CD4-positive, alpha-beta memory T cell (primary cell): ENCODE measurements around the gene CMIP. TPM values are rescaled to one million over a fixed set of nuclear protein-coding genes. Genes with fewer than 3 reads are reported as not detected.

ENCODE experiments used
- CTCF ChIA-PET: fragments of 350-600 bp; sonication (Branson Sonifier 250); formaldehyde crosslinking; loops from one replicate; lab custom pipeline; 2021; ENCODE audit warnings: inconsistent platforms; ENCODE audit not compliant: partially characterized antibody; lab: Charles Lee
- POLR2A ChIA-PET: fragments of 350-600 bp; sonication (Branson Sonifier 250); formaldehyde crosslinking; loops from one replicate; lab custom pipeline; 2021; ENCODE audit not compliant: partially characterized antibody; lab: Charles Lee
- DNase-seq, 5 donors: peaks; one replicate each; pipeline versions ENCODE4 v3.0.0 to v3.0.0-alpha.2; 2020 to 2022; ENCODE audit warnings: mixed read lengths in 1 of 5
- H3K27ac ChIP-seq: one replicate; pipeline ENCODE4 v1.7.0; 2013; ENCODE audit warnings: low read depth, low read length
- H3K27me3 ChIP-seq: 2 replicates; pipeline ENCODE4 v1.7.0; 2013; ENCODE audit warnings: mild to moderate bottlenecking, low read length, moderate library complexity; ENCODE audit not compliant: insufficient read depth
- H3K36me3 ChIP-seq: 2 replicates; pipeline ENCODE4 v1.7.0; 2013; ENCODE audit warnings: mild to moderate bottlenecking, low read length, moderate library complexity; ENCODE audit not compliant: insufficient read depth
- H3K4me1 ChIP-seq: 2 replicates; pipeline ENCODE4 v1.7.0; 2013; ENCODE audit warnings: mild to moderate bottlenecking, low read length, moderate library complexity; ENCODE audit not compliant: insufficient read depth
- H3K4me3 ChIP-seq, 2 donors: one replicate each; pipeline ENCODE4 v1.7.0; 2013; ENCODE audit warnings: low read length in 2 of 2, mild to moderate bottlenecking in 1 of 2
- H3K9me3 ChIP-seq, 2 donors: one replicate each; pipeline ENCODE4 v1.7.0; 2013; ENCODE audit warnings: low read length in 2 of 2, control low read depth in 1 of 2; ENCODE audit not compliant: control insufficient read depth in 1 of 2
- H3K27ac Mint-ChIP-seq, 7 donors: one replicate each; pipeline ENCODE4 v1.8.0; 2020 to 2021; ENCODE audit warnings: mixed read lengths in 7 of 7, mild to moderate bottlenecking in 6 of 7, inconsistent platforms in 3 of 7, moderate library complexity in 3 of 7
- H3K27me3 Mint-ChIP-seq, 2 donors: one replicate each; pipeline ENCODE4 v1.8.0; 2020 to 2021; ENCODE audit warnings: mixed read lengths in 2 of 2
- H3K36me3 Mint-ChIP-seq, 2 donors: one replicate each; pipeline ENCODE4 v1.8.0; 2020 to 2021; ENCODE audit warnings: mixed read lengths in 2 of 2, inconsistent platforms in 1 of 2, mild to moderate bottlenecking in 1 of 2
- H3K4me1 Mint-ChIP-seq, 4 donors: one replicate each; pipeline ENCODE4 v1.8.0; 2020 to 2021; ENCODE audit warnings: mixed read lengths in 4 of 4, mild to moderate bottlenecking in 1 of 4
- H3K4me3 Mint-ChIP-seq, 8 donors: one replicate each; pipeline ENCODE4 v1.8.0; 2020 to 2021; ENCODE audit warnings: mixed read lengths in 8 of 8, mild to moderate bottlenecking in 7 of 8, moderate library complexity in 6 of 8, inconsistent platforms in 3 of 8
- H3K9me3 Mint-ChIP-seq, 8 donors: one replicate each; pipeline ENCODE4 v1.8.0; 2020 to 2021; ENCODE audit warnings: mixed read lengths in 8 of 8, mild to moderate bottlenecking in 5 of 8, inconsistent platforms in 3 of 8, moderate library complexity in 1 of 8
- intact Hi-C: fragments of 100-400 bp; cut with micrococcal nuclease; formaldehyde crosslinking; loops from one replicate; pipeline ENCODE4 v1.15.1; 2023
- polyA plus RNA-seq, 2 donors: library from polyadenylated mRNA; unstranded; fragments of 300-500 nt; fragmentation: Illumina TruSeq; gene quantifications; one replicate each; pipeline ENCODE4 v1.2.3, GENCODE V29; 2021
- total RNA-seq, 2 experiments: library from RNA; stranded (reverse); gene quantifications; one replicate each; pipeline ENCODE4 v1.2.3, GENCODE V29; 2021

Gene CMIP
- total and polyA plus RNA-seq, 4 experiments from 2014 or later, result 0.84 to 36.4 (median 33.2) TPM; not detected in 1

- Mint-ChIP-seq H3K4me3 (no peak overlapping the region), H3K27ac (peak overlapping the region in 1 of 7 donors; percentile 31), H3K36me3 (peaks cover 0 to 21% of the 10 kb centered on the region in 2 donors), H3K27me3 (no peaks in the 10 kb centered on the region), H3K4me1 (peaks cover 5 to 16% (median 8%) of the 10 kb centered on the region in 4 donors), H3K9me3 (no peaks in the 10 kb centered on the region)
- no peak for DNase-seq
- CTCF ChIA-PET, result no interaction called here
- POLR2A ChIA-PET, result no interaction called here
- Histone ChIP-seq H3K4me3 (no peak overlapping the region), H3K36me3 (no peaks in the 10 kb centered on the region), H3K27ac (no peak overlapping the region), H3K9me3 (no peaks in the 10 kb centered on the region), H3K27me3 (no peaks in the 10 kb centered on the region), H3K4me1 (peaks cover 4% of the 10 kb centered on the region)
- intact Hi-C loops, result no loop called here
These were observed 88.5 kb downstream of the CMIP start for GRCh38 chr16:81533175-81533507.

GRCh38 chr16:81535679-81536360 is 91.2 kb downstream of the CMIP start:
- ChIA-PET CTCF (no interaction called here), POLR2A (interaction anchor here (0.5 kb wide), 1 partner anchor 71 kb away, joined by 3 read pairs; no protein-coding TSS in a partner anchor)
- Histone ChIP-seq H3K4me3 (no peak overlapping the region), H3K4me1 (no peaks in the 10 kb centered on the region), H3K9me3 (no peaks in the 10 kb centered on the region), H3K27ac (no peak overlapping the region), H3K36me3 (no peaks in the 10 kb centered on the region), H3K27me3 (no peaks in the 10 kb centered on the region)
- Mint-ChIP-seq H3K27me3 (no peaks in the 10 kb centered on the region), H3K36me3 (peaks cover 0 to 15% of the 10 kb centered on the region in 2 donors), H3K4me1 (peaks cover 7 to 18% (median 12%) of the 10 kb centered on the region in 4 donors), H3K9me3 (no peaks in the 10 kb centered on the region), H3K4me3 (no peak overlapping the region), H3K27ac (peak overlapping the region in 1 of 7 donors; percentile 8)
- no peak for DNase-seq
- intact Hi-C loops, result no loop called here

- Histone ChIP-seq H3K27me3 (no peaks in the 10 kb centered on the region), H3K36me3 (no peaks in the 10 kb centered on the region), H3K4me1 (no peaks in the 10 kb centered on the region), H3K9me3 (no peaks in the 10 kb centered on the region), H3K4me3 (no peak overlapping the region), H3K27ac (no peak overlapping the region)
- Mint-ChIP-seq H3K36me3 (peaks cover 0 to 15% of the 10 kb centered on the region in 2 donors), H3K9me3 (no peaks in the 10 kb centered on the region), H3K27ac (no peak overlapping the region), H3K27me3 (no peaks in the 10 kb centered on the region), H3K4me1 (peaks cover 6 to 23% (median 12%) of the 10 kb centered on the region in 4 donors), H3K4me3 (no peak overlapping the region)
- DNase-seq, result no peak
- ChIA-PET POLR2A (no interaction called here), CTCF (no interaction called here)
- intact Hi-C loops, result no loop called here
These were observed 92.0 kb downstream of the CMIP start for GRCh38 chr16:81536648-81537047.

GRCh38 chr16:81537721-81538561 is 93.3 kb downstream of the CMIP start:
- Histone ChIP-seq H3K36me3 (no peaks in the 10 kb centered on the region), H3K27ac (no peak overlapping the region), H3K27me3 (no peaks in the 10 kb centered on the region), H3K4me3 (no peak overlapping the region), H3K4me1 (no peaks in the 10 kb centered on the region), H3K9me3 (no peaks in the 10 kb centered on the region)
- Mint-ChIP-seq H3K27me3 (no peaks in the 10 kb centered on the region), H3K9me3 (no peaks in the 10 kb centered on the region), H3K4me3 (no peak overlapping the region), H3K36me3 (peaks cover 0 to 6% of the 10 kb centered on the region in 2 donors), H3K27ac (peak overlapping the region in 3 of 7 donors; percentile 23 to 72 (median 48)), H3K4me1 (peaks cover 8 to 28% (median 14%) of the 10 kb centered on the region in 4 donors)
- ChIA-PET POLR2A (interaction anchor here (0.6 kb wide), 1 partner anchor 11 kb away, joined by 4 read pairs; no protein-coding TSS in a partner anchor), CTCF (no interaction called here)
- intact Hi-C loops, result no loop called here
- no peak for DNase-seq

- Histone ChIP-seq H3K4me3 (no peak overlapping the region), H3K27ac (no peak overlapping the region), H3K27me3 (no peaks in the 10 kb centered on the region), H3K9me3 (no peaks in the 10 kb centered on the region), H3K4me1 (peaks cover 7% of the 10 kb centered on the region), H3K36me3 (no peaks in the 10 kb centered on the region)
- H3K36me3 Mint-ChIP-seq, result peaks cover 0 to 4% of the 10 kb centered on the region in 2 donors
- no peak for DNase-seq
- peaks cover 8 to 37% (median 20%) of the 10 kb centered on the region in 4 donors for H3K4me1 Mint-ChIP-seq
- POLR2A ChIA-PET, result no interaction called here
- H3K27ac Mint-ChIP-seq, result peak overlapping the region in 3 of 7 donors; percentile 1 to 9 (median 5)
- H3K4me3 Mint-ChIP-seq, result no peak overlapping the region
- CTCF ChIA-PET, result interaction anchor here (1.0 kb wide), 1 partner anchor 139 kb away, joined by 3 read pairs; no protein-coding TSS in a partner anchor
- intact Hi-C loops, result no loop called here
- peaks cover 0 to 2% (median 0%) of the 10 kb centered on the region in 8 donors for H3K9me3 Mint-ChIP-seq
- H3K27me3 Mint-ChIP-seq, result no peaks in the 10 kb centered on the region
These were observed 94.6 kb downstream of the CMIP start for GRCh38 chr16:81539009-81539758.

DNA sequence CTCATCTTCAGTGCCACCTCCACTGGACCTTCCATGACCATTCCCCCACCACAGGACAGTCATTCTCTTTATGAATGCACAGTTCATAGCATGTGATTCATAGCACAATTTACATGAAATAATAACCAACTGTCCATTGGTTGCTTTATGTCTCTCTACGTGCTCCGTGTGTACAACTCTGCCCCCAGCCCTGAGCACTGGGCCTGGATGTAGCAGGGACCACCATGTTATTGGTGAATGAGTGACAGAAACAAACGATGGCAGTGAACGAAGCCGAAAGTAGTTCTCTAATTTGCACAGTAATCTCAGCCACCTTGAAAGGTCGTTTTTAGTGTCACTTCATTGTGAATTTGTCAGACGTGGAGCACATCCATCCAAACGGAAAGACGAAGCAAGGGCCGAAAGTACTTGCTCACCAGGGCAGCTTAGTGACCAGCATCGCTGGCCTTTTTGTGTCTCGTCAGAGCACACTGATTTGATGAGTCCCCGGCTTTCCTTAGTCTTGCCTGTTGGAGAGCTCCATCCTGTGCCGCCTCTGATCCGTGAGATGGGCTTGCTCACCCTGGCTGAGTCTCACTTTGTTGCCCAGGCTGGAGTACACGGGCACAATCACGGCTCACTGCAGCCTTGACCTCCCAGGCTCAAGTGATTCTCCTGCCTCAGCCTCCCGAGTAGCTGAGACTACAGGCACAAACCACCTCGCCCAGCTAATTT is 95.3 kb downstream of the CMIP start:
- Histone ChIP-seq H3K4me1 (peaks cover 13% of the 10 kb centered on the region), H3K9me3 (no peaks in the 10 kb centered on the region), H3K27ac (no peak overlapping the region), H3K27me3 (no peaks in the 10 kb centered on the region), H3K36me3 (no peaks in the 10 kb centered on the region), H3K4me3 (no peak overlapping the region)
- intact Hi-C loops, result no loop called here
- Mint-ChIP-seq H3K27ac (peak overlapping the region in 4 of 7 donors; percentile 1 to 26 (median 7)), H3K36me3 (peaks cover 0 to 4% of the 10 kb centered on the region in 2 donors), H3K27me3 (no peaks in the 10 kb centered on the region), H3K9me3 (peaks cover 0 to 2% (median 0%) of the 10 kb centered on the region in 8 donors), H3K4me1 (peaks cover 13 to 44% (median 25%) of the 10 kb centered on the region in 4 donors), H3K4me3 (no peak overlapping the region)
- DNase-seq, result no peak
- ChIA-PET CTCF (interaction anchor here (1.0 kb wide), 1 partner anchor 139 kb away, joined by 3 read pairs; no protein-coding TSS in a partner anchor), POLR2A (no interaction called here)
